Neural progenitor cell (in vitro differentiated cells): ENCODE data around the gene ZBTB46. TPM values are rescaled to one million over a fixed set of nuclear protein-coding genes. Genes with fewer than 3 reads are reported as not detected.
A peak's percentile ranks its signal among the peaks of the same experiment; 100 is the strongest.

Experiments
- DNase-seq: peaks from one replicate; pipeline ENCODE4 v3.0.0-alpha.2; 2016; ENCODE audit warnings: low spot score
- H2AFZ ChIP-seq: fragments of 200-600 bp; sonication (generic); replicated peaks from 2 replicates; pipeline ENCODE4 v1.6.1; 2016; ENCODE audit warnings: antibody characterized with exemption
- H3F3A ChIP-seq: fragments of 200-600 bp; sonication (generic); 2 replicates; pipeline ENCODE4 v1.6.1; 2016; ENCODE audit warnings: antibody characterized with exemption, low read depth
- H3K27ac ChIP-seq: fragments of 200-600 bp; sonication (generic); 2 replicates; pipeline ENCODE4 v1.5.1; 2016; ENCODE audit warnings: mild to moderate bottlenecking
- H3K27me3 ChIP-seq: fragments of 200-600 bp; sonication (generic); 2 replicates; pipeline ENCODE4 v1.6.1; 2016; ENCODE audit warnings: mild to moderate bottlenecking, moderate library complexity
- H3K36me3 ChIP-seq: fragments of 200-600 bp; sonication (generic); 2 replicates; pipeline ENCODE4 v1.5.1; 2016
- H3K4me1 ChIP-seq: fragments of 200-600 bp; sonication (generic); 2 replicates; pipeline ENCODE4 v1.6.1; 2016; ENCODE audit warnings: mixed run types
- H3K4me2 ChIP-seq: fragments of 200-600 bp; sonication (generic); 2 replicates; pipeline ENCODE4 v1.6.1; 2016
- H3K4me3 ChIP-seq: fragments of 200-600 bp; sonication (generic); 2 replicates; pipeline ENCODE4 v1.5.1; 2016
- H3K79me2 ChIP-seq: fragments of 200-600 bp; sonication (generic); 2 replicates; pipeline ENCODE4 v1.6.1; 2016; ENCODE audit warnings: low read depth
- H3K9ac ChIP-seq: fragments of 200-600 bp; sonication (generic); 2 replicates; pipeline ENCODE4 v1.6.1; 2016
- H3K9me3 ChIP-seq: fragments of 200-600 bp; sonication (generic); 2 replicates; pipeline ENCODE4 v1.5.1; 2016; ENCODE audit warnings: low read depth
- H4K20me1 ChIP-seq: fragments of 200-600 bp; sonication (generic); 2 replicates; pipeline ENCODE4 v1.6.1; 2016; ENCODE audit warnings: low read depth
- H3K27ac Mint-ChIP-seq: 3 replicates; pipeline ENCODE4 v1.8.0; 2021; ENCODE audit warnings: mixed read lengths
- H3K27me3 Mint-ChIP-seq: 2 replicates; pipeline ENCODE4 v1.8.0; 2022; ENCODE audit warnings: low read depth, mild to moderate bottlenecking, inconsistent platforms, moderate library complexity, mixed read lengths; ENCODE audit not compliant: insufficient read depth
- H3K36me3 Mint-ChIP-seq: 3 replicates; pipeline ENCODE4 v1.8.0; 2021; ENCODE audit warnings: mixed read lengths
- H3K4me1 Mint-ChIP-seq: 3 replicates; pipeline ENCODE4 v1.8.0; 2021; ENCODE audit warnings: mixed read lengths
- H3K4me3 Mint-ChIP-seq: 3 replicates; pipeline ENCODE4 v1.8.0; 2021; ENCODE audit warnings: mild to moderate bottlenecking, moderate library complexity, mixed read lengths
- H3K9me3 Mint-ChIP-seq: 3 replicates; pipeline ENCODE4 v1.8.0; 2020; ENCODE audit warnings: mixed read lengths
- EZH2 ChIP-seq: fragments of 200-600 bp; sonication (generic); IDR thresholded peaks from 2 replicates; pipeline ENCODE4 v1.6.1; 2017; ENCODE audit warnings: antibody characterized with exemption, mild to moderate bottlenecking, moderate library complexity
- EZH2phosphoT487 ChIP-seq: fragments of 200-600 bp; sonication (generic); IDR thresholded peaks from 2 replicates; pipeline ENCODE4 v1.6.1; 2017; ENCODE audit warnings: antibody characterized with exemption
- total RNA-seq: library from RNA; depleted of rRNA; stranded (reverse); fragments of >200 nt; gene quantifications from 2 replicates; pipeline ENCODE4 v1.2.3, GENCODE V29; 2015; ENCODE audit warnings: low replicate concordance
- TF ChIP-seq, protein P1 (sequence below): fragments of 200-600 bp; sonication (generic); IDR thresholded peaks from 2 replicates; pipeline ENCODE4 v1.5.1; 2017; ENCODE audit warnings: antibody characterized with exemption, mild to moderate bottlenecking

ZBTB46 gene
- total RNA-seq, 1 donor from 2014 or later = 8.1 TPM

DNA sequence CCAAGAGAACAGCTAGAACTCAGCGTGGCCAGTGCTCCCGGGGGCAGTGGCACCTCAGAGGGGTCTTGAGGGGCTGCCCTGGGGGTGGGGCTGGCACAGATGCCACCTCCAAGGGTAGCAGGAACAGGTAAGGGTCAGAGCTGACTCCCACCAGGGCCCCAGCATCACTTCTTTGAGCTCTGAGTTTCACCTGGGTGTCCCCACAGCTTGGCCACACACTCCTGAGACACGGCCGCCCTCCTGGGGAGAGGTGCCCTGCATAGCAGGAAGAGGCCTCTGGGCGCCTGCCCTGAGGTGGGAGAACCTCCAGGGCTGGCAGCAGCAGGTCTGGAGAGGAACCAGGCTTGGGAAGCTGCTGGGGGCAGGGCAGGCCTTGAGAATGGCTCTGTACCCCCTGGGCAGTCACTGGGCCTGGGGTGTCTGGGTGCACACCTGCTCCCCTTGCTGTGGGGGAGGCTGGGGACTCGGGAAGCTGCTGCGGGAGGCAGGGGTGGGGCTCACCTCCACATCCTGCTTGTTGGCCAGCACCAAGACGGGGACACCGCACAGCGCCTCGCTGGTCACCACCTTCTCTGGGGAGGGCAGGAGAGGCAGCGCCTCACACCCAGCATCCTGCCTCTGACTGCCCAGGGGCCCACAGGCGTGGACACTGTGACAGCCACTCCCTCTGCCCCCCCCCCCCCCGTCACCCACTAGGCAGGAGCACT lies 129.6 kb downstream of the ZBTB46 start:
- DNase-seq = no peak
- Histone ChIP-seq H3K27ac (no peak overlapping the region), H3K9me3 (no peaks in the 10 kb centered on the region), H4K20me1 (peaks cover 7% of the 10 kb centered on the region), H3K79me2 (peaks cover 10% of the 10 kb centered on the region), H3K27me3 (no peaks in the 10 kb centered on the region), H3K4me3 (no peak overlapping the region), H3K4me2 (no peak overlapping the region), H3F3A (no peaks in the 10 kb centered on the region), H3K36me3 (no peaks in the 10 kb centered on the region), H3K9ac (no peak overlapping the region), H2AFZ (no peak overlapping the region), H3K4me1 (peaks cover 7% of the 10 kb centered on the region)
- H3K9me3 Mint-ChIP-seq = no peaks in the 10 kb centered on the region
- H3K36me3 Mint-ChIP-seq = peaks cover 6% of the 10 kb centered on the region
- H3K27ac Mint-ChIP-seq = no peak overlapping the region
- H3K4me3 Mint-ChIP-seq = no peak overlapping the region
- peaks cover 1% of the 10 kb centered on the region for H3K4me1 Mint-ChIP-seq
- TF ChIP-seq EZH2 (no peak), EZH2phosphoT487 (no peak)
- TF ChIP-seq, protein P1, sequence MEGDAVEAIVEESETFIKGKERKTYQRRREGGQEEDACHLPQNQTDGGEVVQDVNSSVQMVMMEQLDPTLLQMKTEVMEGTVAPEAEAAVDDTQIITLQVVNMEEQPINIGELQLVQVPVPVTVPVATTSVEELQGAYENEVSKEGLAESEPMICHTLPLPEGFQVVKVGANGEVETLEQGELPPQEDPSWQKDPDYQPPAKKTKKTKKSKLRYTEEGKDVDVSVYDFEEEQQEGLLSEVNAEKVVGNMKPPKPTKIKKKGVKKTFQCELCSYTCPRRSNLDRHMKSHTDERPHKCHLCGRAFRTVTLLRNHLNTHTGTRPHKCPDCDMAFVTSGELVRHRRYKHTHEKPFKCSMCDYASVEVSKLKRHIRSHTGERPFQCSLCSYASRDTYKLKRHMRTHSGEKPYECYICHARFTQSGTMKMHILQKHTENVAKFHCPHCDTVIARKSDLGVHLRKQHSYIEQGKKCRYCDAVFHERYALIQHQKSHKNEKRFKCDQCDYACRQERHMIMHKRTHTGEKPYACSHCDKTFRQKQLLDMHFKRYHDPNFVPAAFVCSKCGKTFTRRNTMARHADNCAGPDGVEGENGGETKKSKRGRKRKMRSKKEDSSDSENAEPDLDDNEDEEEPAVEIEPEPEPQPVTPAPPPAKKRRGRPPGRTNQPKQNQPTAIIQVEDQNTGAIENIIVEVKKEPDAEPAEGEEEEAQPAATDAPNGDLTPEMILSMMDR = no peak
- H3K27me3 Mint-ChIP-seq = peaks cover 6% of the 10 kb centered on the region

- peaks cover 5% of the 10 kb centered on the region for H3F3A ChIP-seq
- H3K4me1 ChIP-seq = peaks cover 10% of the 10 kb centered on the region
- H3K27me3 Mint-ChIP-seq = peaks cover 6% of the 10 kb centered on the region
- H3K9ac ChIP-seq = no peak overlapping the region
- TF ChIP-seq EZH2phosphoT487 (no peak), EZH2 (no peak)
- TF ChIP-seq, protein P1 = no peak
- no peaks in the 10 kb centered on the region for H3K4me1 Mint-ChIP-seq
- H3K9me3 ChIP-seq = no peaks in the 10 kb centered on the region
- no peak overlapping the region for H3K27ac Mint-ChIP-seq
- H2AFZ ChIP-seq = no peak overlapping the region
- no peaks in the 10 kb centered on the region for H3K27me3 ChIP-seq
- no peak overlapping the region for H3K4me3 Mint-ChIP-seq
- peaks cover 2% of the 10 kb centered on the region for H4K20me1 ChIP-seq
- no peak overlapping the region for H3K27ac ChIP-seq
- DNase-seq = no peak
- no peaks in the 10 kb centered on the region for H3K9me3 Mint-ChIP-seq
- H3K4me2 ChIP-seq = no peak overlapping the region
- peaks cover 5% of the 10 kb centered on the region for H3K36me3 Mint-ChIP-seq
- H3K79me2 ChIP-seq = peaks cover 5% of the 10 kb centered on the region
- no peak overlapping the region for H3K4me3 ChIP-seq
- no peaks in the 10 kb centered on the region for H3K36me3 ChIP-seq
Measured at GRCh38 chr20:63701051-63701328, 130.1 kb downstream of the ZBTB46 start.

DNA sequence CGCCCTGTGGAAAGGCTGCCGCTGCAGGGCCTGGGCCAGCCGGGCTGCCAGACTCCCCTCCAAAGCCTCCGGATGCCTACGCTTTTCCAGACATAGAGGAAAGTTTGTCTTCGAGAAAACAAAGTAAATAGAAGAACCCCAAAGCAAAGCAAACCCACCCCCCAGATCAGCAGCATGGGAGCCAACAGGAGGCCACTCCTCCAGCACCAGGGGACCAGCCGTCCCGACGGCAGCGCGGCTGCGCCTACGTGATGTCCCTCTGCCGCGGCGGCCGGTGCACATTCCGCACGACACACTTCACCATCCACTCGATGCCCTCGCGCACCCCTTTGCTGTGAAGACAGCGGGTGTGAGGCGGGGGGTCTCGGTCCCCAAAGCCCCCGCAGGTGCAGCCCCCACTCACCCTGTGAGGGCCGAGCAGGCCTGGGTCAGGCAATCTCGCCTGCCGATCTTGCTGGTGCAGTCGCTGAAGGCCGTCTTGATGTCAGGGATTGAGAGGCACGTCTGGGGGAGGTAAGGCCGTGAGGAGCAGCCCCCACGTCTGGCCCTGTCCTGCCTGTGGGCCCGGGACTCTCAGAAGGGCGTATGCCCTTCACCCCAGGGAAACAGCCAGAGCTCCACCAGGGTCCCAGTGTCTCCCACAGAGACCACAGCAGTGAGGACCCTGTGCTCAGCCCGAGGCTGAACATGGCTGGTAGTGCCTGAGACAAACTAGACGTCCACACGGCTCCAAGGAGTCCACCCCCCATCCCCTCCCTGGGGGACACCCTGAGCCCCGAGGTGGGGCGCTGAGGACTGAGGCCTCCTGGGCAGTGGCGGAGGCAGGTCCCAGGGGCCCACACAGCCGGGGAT lies 130.6 kb downstream of the ZBTB46 start:
- Mint-ChIP-seq H3K4me3 (peak overlapping the region; percentile 18), H3K27ac (no peak overlapping the region), H3K36me3 (peaks cover 3% of the 10 kb centered on the region), H3K27me3 (peaks cover 6% of the 10 kb centered on the region), H3K9me3 (no peaks in the 10 kb centered on the region), H3K4me1 (no peaks in the 10 kb centered on the region)
- Histone ChIP-seq H4K20me1 (no peaks in the 10 kb centered on the region), H3K4me3 (no peak overlapping the region), H3K9me3 (no peaks in the 10 kb centered on the region), H2AFZ (no peak overlapping the region), H3K27me3 (no peaks in the 10 kb centered on the region), H3K36me3 (no peaks in the 10 kb centered on the region), H3K4me1 (peaks cover 10% of the 10 kb centered on the region), H3F3A (peaks cover 7% of the 10 kb centered on the region), H3K4me2 (no peak overlapping the region), H3K9ac (no peak overlapping the region), H3K27ac (no peak overlapping the region), H3K79me2 (no peaks in the 10 kb centered on the region)
- TF ChIP-seq, protein P1 = no peak
- no peak for TF ChIP-seq EZH2phosphoT487
- no peak for TF ChIP-seq EZH2
- DNase-seq = no peak
